IMR-90 (cell line): ENCODE data around the gene CDCP2. TPM values are rescaled to one million over a fixed set of nuclear protein-coding genes. Genes with fewer than 3 reads are reported as not detected.

Source experiments
- ATAC-seq: fragments of 200-7000 bp; cut with Tn5 transposase; 2 replicates; pipeline ENCODE4 v1.9.1; 2020; ENCODE audit warnings: low read depth, mild to moderate bottlenecking, moderate library complexity
- BruUV-seq: library from RNA; stranded (reverse); fragments of 400-500 nt; replicated peaks from 2 replicates; lab custom pipeline; 2021; lab: Mats Ljungman, UMichigan
- CTCF ChIA-PET: fragments of 300-600 bp; formaldehyde crosslinking; extraction: SDS; loops from one replicate; lab custom pipeline; 2021; ENCODE audit warnings: antibody characterized with exemption; lab: Yijun Ruan, JAX
- POLR2A ChIA-PET: fragments of 300-600 bp; sonication (Branson Sonifier 250); formaldehyde crosslinking; loops from one replicate; lab custom pipeline; 2022; ENCODE audit warnings: antibody characterized with exemption; ENCODE audit not compliant: unreplicated experiment; lab: Charles Lee
- DNase-seq: peaks from one replicate; pipeline ENCODE4 v3.0.0; 2013
- H2AFZ ChIP-seq: replicated peaks from 2 replicates; pipeline ENCODE3; 2013; ENCODE audit warnings: low read length, mild to moderate bottlenecking; ENCODE audit not compliant: poor library complexity
- H2AK5ac ChIP-seq: 2 replicates; pipeline ENCODE4 v1.6.1; 2013; ENCODE audit warnings: low read depth, low read length, inconsistent platforms
- H2AK9ac ChIP-seq: replicated peaks from 2 replicates; pipeline ENCODE3; 2013; ENCODE audit warnings: mild to moderate bottlenecking, low read depth, low read length, moderate library complexity; ENCODE audit not compliant: poor library complexity
- H2BK120ac ChIP-seq: 2 replicates; pipeline ENCODE4 v1.6.1; 2013; ENCODE audit warnings: low read depth, low read length, inconsistent platforms
- H2BK15ac ChIP-seq: 3 replicates; pipeline ENCODE4 v1.6.1; 2013; ENCODE audit warnings: low read depth, low read length, inconsistent platforms
- H2BK20ac ChIP-seq: 2 replicates; pipeline ENCODE4 v1.6.1; 2013; ENCODE audit warnings: low read depth, mild to moderate bottlenecking, inconsistent platforms, low read length, moderate library complexity
- H2BK5ac ChIP-seq: 2 replicates; pipeline ENCODE4 v1.6.1; 2013; ENCODE audit warnings: mild to moderate bottlenecking, low read depth, low read length, inconsistent platforms; ENCODE audit not compliant: poor library complexity, severe bottlenecking
- H3K14ac ChIP-seq: replicated peaks from 2 replicates; pipeline ENCODE4 v1.6.1; 2013; ENCODE audit warnings: low read depth, low read length, inconsistent platforms
- H3K18ac ChIP-seq: 2 replicates; pipeline ENCODE4 v1.6.1; 2013; ENCODE audit warnings: low read depth, low read length, control low read depth
- H3K23ac ChIP-seq: 2 replicates; pipeline ENCODE4 v1.6.1; 2013; ENCODE audit warnings: low read depth, low read length, inconsistent platforms
- H3K27ac ChIP-seq: 2 replicates; pipeline ENCODE4 v1.5.1; 2013; ENCODE audit warnings: mild to moderate bottlenecking, control low read depth, low read length; ENCODE audit not compliant: insufficient read depth
- H3K27me3 ChIP-seq: 2 replicates; pipeline ENCODE4 v1.6.1; 2013; ENCODE audit warnings: low read length; ENCODE audit not compliant: control insufficient read depth, insufficient read depth
- H3K36me3 ChIP-seq: 2 replicates; pipeline ENCODE4 v1.6.1; 2013; ENCODE audit warnings: low read length, mixed read lengths; ENCODE audit not compliant: control insufficient read depth, insufficient read depth
- H3K4ac ChIP-seq: 2 replicates; pipeline ENCODE4 v1.6.1; 2013; ENCODE audit warnings: low read depth, low read length, inconsistent platforms
- H3K4me1 ChIP-seq: 2 replicates; pipeline ENCODE4 v1.6.1; 2013; ENCODE audit warnings: low read length, mixed read lengths; ENCODE audit not compliant: control insufficient read depth, insufficient read depth
- H3K4me2 ChIP-seq: 2 replicates; pipeline ENCODE4 v1.6.1; 2013; ENCODE audit warnings: low read depth, mild to moderate bottlenecking, control low read depth, low read length, moderate library complexity
- H3K4me3 ChIP-seq: 2 replicates; pipeline ENCODE4 v1.5.1; 2013; ENCODE audit warnings: low read depth, mild to moderate bottlenecking, control low read depth, low read length, moderate library complexity; ENCODE audit not compliant: insufficient read depth
- H3K56ac ChIP-seq: 2 replicates; pipeline ENCODE4 v1.6.1; 2013; ENCODE audit warnings: low read length, inconsistent platforms; ENCODE audit not compliant: insufficient read depth; ENCODE audit errors: extremely low read depth
- H3K79me1 ChIP-seq, 2 experiments: 2 replicates each; pipeline ENCODE4 v1.6.1; 2013; ENCODE audit warnings: low read length in 2 of 2, inconsistent platforms in 1 of 2, low read depth in 1 of 2
- H3K9ac ChIP-seq: 2 replicates; pipeline ENCODE4 v1.6.1; 2013; ENCODE audit warnings: low read depth, low read length, control low read depth
- H3K9me1 ChIP-seq: 2 replicates; pipeline ENCODE4 v1.6.1; 2013; ENCODE audit warnings: low read length, inconsistent platforms; ENCODE audit not compliant: insufficient read depth
- H3K9me3 ChIP-seq: 2 replicates; pipeline ENCODE4 v1.6.1; 2013; ENCODE audit warnings: low read length; ENCODE audit not compliant: control insufficient read depth, insufficient read depth
- H4K20me1 ChIP-seq: 2 replicates; pipeline ENCODE4 v1.6.1; 2013; ENCODE audit warnings: low read length, inconsistent platforms; ENCODE audit not compliant: insufficient read depth
- H4K5ac ChIP-seq: 2 replicates; pipeline ENCODE4 v1.6.1; 2013; ENCODE audit warnings: mild to moderate bottlenecking, low read depth, low read length, control low read depth
- H4K8ac ChIP-seq, 2 experiments: 2 replicates each; pipeline ENCODE4 v1.6.1; 2013; ENCODE audit warnings: low read depth in 2 of 2, low read length in 2 of 2, control low read depth in 1 of 2, inconsistent platforms in 1 of 2
- H4K91ac ChIP-seq: 2 replicates; pipeline ENCODE4 v1.6.1; 2013; ENCODE audit warnings: low read depth, low read length, inconsistent platforms; ENCODE audit not compliant: insufficient read depth
- BHLHE40 ChIP-seq: fragments of 150-350 bp; IDR thresholded peaks from 2 replicates; pipeline ENCODE4 v1.6.1; 2016; ENCODE audit warnings: mild to moderate bottlenecking, low read depth, low read length
- CHD1 ChIP-seq: IDR thresholded peaks from 2 replicates; pipeline ENCODE4 v1.6.1; 2012; ENCODE audit warnings: low read depth, low read length, improper control_type of control experiment
- CTCF ChIP-seq: conservative IDR thresholded peaks from 2 replicates; pipeline ENCODE4 v1.5.1; 2012; ENCODE audit warnings: mild to moderate bottlenecking, low read depth, low read length, improper control_type of control experiment
- ELK1 ChIP-seq: fragments of 150-350 bp; IDR thresholded peaks from 2 replicates; pipeline ENCODE4 v1.6.1; 2016; ENCODE audit warnings: low read depth, mild to moderate bottlenecking, low read length, moderate library complexity, borderline replicate concordance
- FOS ChIP-seq: fragments of 150-350 bp; IDR thresholded peaks from 2 replicates; pipeline ENCODE4 v1.6.1; 2016; ENCODE audit warnings: low read depth, low read length
- MAFK ChIP-seq: IDR thresholded peaks from 2 replicates; pipeline ENCODE4 v1.6.1; 2012; ENCODE audit warnings: low read depth, low read length, improper control_type of control experiment
- MAZ ChIP-seq: IDR thresholded peaks from 2 replicates; pipeline ENCODE4 v1.6.1; 2012; ENCODE audit warnings: low read depth, mild to moderate bottlenecking, low read length, improper control_type of control experiment, moderate library complexity, borderline replicate concordance
- MXI1 ChIP-seq: IDR thresholded peaks from 2 replicates; pipeline ENCODE4 v1.6.1; 2012; ENCODE audit warnings: low read depth, mild to moderate bottlenecking, low read length, moderate library complexity, borderline replicate concordance
- NFE2L2 ChIP-seq: fragments of 150-350 bp; IDR thresholded peaks from 2 replicates; pipeline ENCODE4 v1.6.1; 2016; ENCODE audit warnings: low read depth, mild to moderate bottlenecking, low read length
- POLR2A ChIP-seq: IDR thresholded peaks from 2 replicates; pipeline ENCODE4 v1.6.1; 2012; ENCODE audit warnings: mild to moderate bottlenecking, low read depth, low read length
- RAD21 ChIP-seq: IDR thresholded peaks from 2 replicates; pipeline ENCODE4 v1.6.1; 2012; ENCODE audit warnings: low read length, improper control_type of control experiment
- RCOR1 ChIP-seq: IDR thresholded peaks from 2 replicates; pipeline ENCODE4 v1.6.1; 2012; ENCODE audit warnings: mild to moderate bottlenecking, low read length, improper control_type of control experiment; ENCODE audit not compliant: insufficient replicate concordance
- RFX5 ChIP-seq: IDR thresholded peaks from 2 replicates; pipeline ENCODE4 v1.8.0; 2012; ENCODE audit warnings: low read depth, mild to moderate bottlenecking, low read length, moderate library complexity
- SMC3 ChIP-seq: fragments of 150-350 bp; IDR thresholded peaks from 2 replicates; pipeline ENCODE4 v1.6.1; 2016; ENCODE audit warnings: low read depth, mild to moderate bottlenecking, antibody characterized with exemption, low read length, moderate library complexity
- WGBS, 2 experiments: methylation state at CpG; one replicate each; pipeline versions ENCODE4 v1.1.5 to v1.1.7; 2013; ENCODE audit warnings: missing lambda C conversion rate in 2 of 2; ENCODE audit not compliant: insufficient read length in 1 of 2; ENCODE audit errors: extremely low coverage in 2 of 2; 5-methylcytosine and 5-hydroxymethylcytosine counted together
- dilution Hi-C: fragments of 300-500 bp; cut with HindIII; formaldehyde crosslinking; loops from one replicate; pipeline ENCODE4 v1.14.3; 2018; ENCODE audit warnings: low sequenced_read_pairs; ENCODE audit not compliant: unreplicated experiment
- in situ Hi-C: fragments of 300-500 bp; cut with MboI; formaldehyde crosslinking; loops from 3 replicates; pipeline ENCODE4 v1.14.3; 2019; ENCODE audit warnings: low sequenced_read_pairs, inconsistent platforms, mixed read lengths
- intact Hi-C: fragments of 100-400 bp; cut with micrococcal nuclease; formaldehyde crosslinking; loops from 2 replicates; pipeline ENCODE4 v1.10.0; 2022
- polyA plus RNA-seq, 3 experiments: library from polyadenylated mRNA; depleted of rRNA; stranded (reverse); fragments of >200 nt; gene quantifications; 2 replicates each; pipeline ENCODE4 v1.2.3, GENCODE V29; 2012; ENCODE audit warnings: low replicate concordance in 1 of 3
- total RNA-seq: library from RNA; depleted of rRNA; stranded (reverse); fragments of >200 nt; gene quantifications from 2 replicates; pipeline ENCODE4 v1.2.3, GENCODE V29; 2012
- TF ChIP-seq, protein P1 (sequence below): fragments of 150-350 bp; IDR thresholded peaks from 2 replicates; pipeline ENCODE4 v1.6.1; 2017; ENCODE audit warnings: mild to moderate bottlenecking, antibody characterized with exemption, low read length, low read depth

CDCP2 gene
- total and polyA plus RNA-seq, 2 of the 4 experiments (the other 2 are of a cell fraction), result not detected

DNA sequence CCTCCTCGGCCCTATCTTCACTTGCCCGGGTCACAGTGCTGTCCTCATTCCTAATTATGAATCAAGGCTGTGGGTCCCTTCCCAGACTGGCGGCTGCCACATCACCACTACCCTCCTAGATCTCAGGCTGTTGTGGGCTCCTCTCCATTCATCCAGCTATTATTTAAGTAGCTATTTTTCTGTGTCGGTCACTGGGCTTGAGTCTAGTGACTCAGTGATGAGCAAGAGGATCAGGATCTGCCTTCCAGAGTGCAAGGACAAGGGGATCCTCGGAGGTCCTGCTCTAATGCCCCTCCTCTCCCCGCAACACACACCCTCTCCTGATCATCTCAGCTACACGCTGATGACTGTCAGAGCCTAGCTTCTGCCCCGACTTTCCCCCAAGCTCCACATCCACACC, 34.1 kb downstream of the CDCP2 start:
- Histone ChIP-seq H3K14ac (peak overlapping the region; percentile 83), H3K36me3 (no peaks in the 10 kb centered on the region), H4K8ac (peak overlapping the region in 1 of 2 experiments; percentile 48; a peak in 1 of 4 replicates), H3K9me3 (no peaks in the 10 kb centered on the region), H3K9me1 (peaks cover 33% of the 10 kb centered on the region), H2BK15ac (peak overlapping the region; percentile 72; the same call in 2 of the 3 replicates), H3K79me1 (peaks cover 0 to 6% of the 10 kb centered on the region in 2 experiments; a peak in 1 of 4 replicates), H3K27ac (no peak overlapping the region; the same call in 1 of the 2 replicates), H3K4me1 (peaks cover 13% of the 10 kb centered on the region), H3K4ac (peak overlapping the region; percentile 88), H3K18ac (no peak overlapping the region), H2BK5ac (peak overlapping the region; percentile 40), H3K56ac (no peak overlapping the region; the same call in 1 of the 2 replicates), H4K91ac (peak overlapping the region; percentile 69), H2AK9ac (peak overlapping the region; percentile 74), H3K9ac (no peak overlapping the region), H4K20me1 (no peaks in the 10 kb centered on the region), H3K4me2 (no peak overlapping the region; the same call in 1 of the 2 replicates), H4K5ac (no peak overlapping the region), H3K4me3 (no peak overlapping the region), H3K27me3 (no peaks in the 10 kb centered on the region; the same call in 1 of the 2 replicates), H2AFZ (peak overlapping the region; percentile 89), H2BK20ac (peak overlapping the region; percentile 70; the same call in 1 of the 2 replicates), H2AK5ac (peak overlapping the region; percentile 75; the same call in 1 of the 2 replicates), H3K23ac (peak overlapping the region; percentile 69), H2BK120ac (peak overlapping the region; percentile 93)
- ATAC-seq (peak; percentile 69), DNase-seq (peak; percentile 90)
- BruUV-seq, result no TSS peak
- intact Hi-C loops (no loop called here), in situ Hi-C loops (no loop called here), dilution Hi-C loops (no loop called here)
- ChIA-PET CTCF (interaction anchor here (0.7 to 1.4 kb wide), 3 partner anchors 54 to 371 kb away, joined by 3 to 5 read pairs (median 3); no protein-coding TSS in a partner anchor), POLR2A (no interaction called here)
- WGBS, 2 experiments, result 0% methylated on average over 1 of the region's 8 CpGs; no CpG with 5 or more reads in 1 of the 2 experiments
- TF ChIP-seq MAZ, result no peak
- no peak for TF ChIP-seq SMC3
- no peak for TF ChIP-seq RFX5
- TF ChIP-seq RAD21, result no peak
- TF ChIP-seq POLR2A, result no peak; the same call in 1 of the 2 replicates
- TF ChIP-seq CTCF, result no peak
- no peak for TF ChIP-seq MAFK
- no peak for TF ChIP-seq ELK1
- peak; percentile 8; the same call in 1 of the 2 replicates for TF ChIP-seq BHLHE40
- TF ChIP-seq CHD1, result no peak
- no peak for TF ChIP-seq RCOR1
- TF ChIP-seq MXI1, result no peak
- no peak for TF ChIP-seq NFE2L2
- peak; percentile 72; the same call in 1 of the 2 replicates for TF ChIP-seq FOS
- TF ChIP-seq, protein P1, sequence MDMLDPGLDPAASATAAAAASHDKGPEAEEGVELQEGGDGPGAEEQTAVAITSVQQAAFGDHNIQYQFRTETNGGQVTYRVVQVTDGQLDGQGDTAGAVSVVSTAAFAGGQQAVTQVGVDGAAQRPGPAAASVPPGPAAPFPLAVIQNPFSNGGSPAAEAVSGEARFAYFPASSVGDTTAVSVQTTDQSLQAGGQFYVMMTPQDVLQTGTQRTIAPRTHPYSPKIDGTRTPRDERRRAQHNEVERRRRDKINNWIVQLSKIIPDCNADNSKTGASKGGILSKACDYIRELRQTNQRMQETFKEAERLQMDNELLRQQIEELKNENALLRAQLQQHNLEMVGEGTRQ, result no peak
